GM12878 (cell line): ENCODE data around the gene PDE11A. TPM values are rescaled to one million over a fixed set of nuclear protein-coding genes. Genes with fewer than 3 reads are reported as not detected.

Experiments used
- CBFB ChIP-seq: IDR thresholded peaks from 2 replicates; pipeline ENCODE4 v1.6.1; 2016; ENCODE audit warnings: antibody characterized with exemption, low read depth
- EP300 ChIP-seq, 2 experiments: fragments of 150-350 bp in 1 of 2; IDR thresholded peaks; 2 replicates each; pipeline ENCODE4 v1.6.1; 2011 to 2012; ENCODE audit warnings: low read depth in 2 of 2, low read length in 2 of 2, borderline replicate concordance in 1 of 2, improper control_type of control experiment in 1 of 2, inconsistent platforms in 1 of 2; ENCODE audit not compliant: control insufficient read depth in 1 of 2
- FOXK2 ChIP-seq: fragments of 450-650 bp; IDR thresholded peaks from 2 replicates; pipeline ENCODE4 v1.6.1; 2017; ENCODE audit warnings: mild to moderate bottlenecking, moderate library complexity
- IKZF2 ChIP-seq, 2 experiments: fragments of 450-650 bp; IDR thresholded peaks; 2 replicates each; pipeline ENCODE4 v1.6.1; 2017; ENCODE audit warnings: mild to moderate bottlenecking in 2 of 2, moderate library complexity in 2 of 2
- NFIC ChIP-seq: IDR thresholded peaks from 2 replicates; pipeline ENCODE4 v1.6.1; 2012; ENCODE audit warnings: low read depth, mild to moderate bottlenecking, inconsistent platforms, low read length, moderate library complexity
- RAD51 ChIP-seq: fragments of 450-650 bp; IDR thresholded peaks from 2 replicates; pipeline ENCODE4 v1.6.1; 2016; ENCODE audit warnings: moderate library complexity, mild to moderate bottlenecking, inconsistent platforms
- ZZZ3 ChIP-seq: IDR thresholded peaks from 2 replicates; pipeline ENCODE4 v1.6.1; 2011; ENCODE audit warnings: low read depth; ENCODE audit not compliant: control insufficient read depth, insufficient read length
- polyA plus RNA-seq, 11 experiments: library from polyadenylated mRNA; depleted of rRNA in 4 of 11; unstranded in 6 of 11; stranded (reverse) in 5 of 11; fragments of >200 nt; fragmentation: Nextera tagmentation in 4 of 11; fragmentation: Illumina TruSeq in 1 of 11; extraction: Ambion mirVana in 4 of 11; extraction: Trizol in 1 of 11; gene quantifications; 1 replicate in 1 of 11; 2 replicates in 10 of 11; pipeline versions ENCODE4 v1.2.1 to v1.2.3, GENCODE V29; 2011 to 2016; ENCODE audit warnings: inconsistent platforms in 2 of 11, missing spikeins in 2 of 11, low read depth in 1 of 11
- total RNA-seq, 4 experiments: library from RNA; depleted of rRNA in 3 of 4; stranded (reverse); fragments of >200 nt in 3 of 4; fragmentation: Illumina TruSeq in 1 of 4; extraction: Trizol in 1 of 4; gene quantifications; 2 replicates each; pipeline versions ENCODE4 v1.2.1 to v1.2.3, GENCODE V29; 2013 to 2021
- TF ChIP-seq, protein P1 (sequence below): IDR thresholded peaks from 2 replicates; pipeline ENCODE4 v1.6.1; 2012; ENCODE audit warnings: mild to moderate bottlenecking, low read depth, low read length
- TF ChIP-seq, protein P2 (sequence below): fragments of 450-650 bp; conservative IDR thresholded peaks from 2 replicates; pipeline ENCODE4 v1.6.1; 2017; ENCODE audit warnings: mild to moderate bottlenecking, moderate library complexity

The PDE11A gene
- total and polyA plus RNA-seq, 10 of the 15 experiments (the other 5 are each of a cell fraction or from before 2014, with no cell fraction given) = 0.01 to 0.17 (median 0.06) TPM; not detected in 5

DNA sequence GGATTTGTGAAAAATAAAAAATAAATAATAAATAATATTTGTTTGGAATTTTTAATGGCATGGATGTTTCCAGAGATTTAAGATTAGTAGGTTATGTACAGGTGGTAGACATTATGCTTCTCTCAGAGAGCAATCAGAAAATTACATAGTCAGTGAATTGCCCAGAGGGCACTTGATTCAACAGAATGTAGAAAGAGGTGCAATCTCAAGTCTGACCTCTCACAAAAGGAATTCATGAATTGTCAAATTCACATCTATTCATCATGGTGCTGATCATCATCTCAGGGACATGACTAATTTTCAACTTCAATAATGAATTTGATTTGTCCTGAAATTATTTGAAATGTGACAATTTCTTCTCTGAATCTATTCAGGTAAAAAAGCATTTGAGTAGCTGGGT lies 172.5 kb downstream of the PDE11A start (continued):
- TF ChIP-seq, protein P1, sequence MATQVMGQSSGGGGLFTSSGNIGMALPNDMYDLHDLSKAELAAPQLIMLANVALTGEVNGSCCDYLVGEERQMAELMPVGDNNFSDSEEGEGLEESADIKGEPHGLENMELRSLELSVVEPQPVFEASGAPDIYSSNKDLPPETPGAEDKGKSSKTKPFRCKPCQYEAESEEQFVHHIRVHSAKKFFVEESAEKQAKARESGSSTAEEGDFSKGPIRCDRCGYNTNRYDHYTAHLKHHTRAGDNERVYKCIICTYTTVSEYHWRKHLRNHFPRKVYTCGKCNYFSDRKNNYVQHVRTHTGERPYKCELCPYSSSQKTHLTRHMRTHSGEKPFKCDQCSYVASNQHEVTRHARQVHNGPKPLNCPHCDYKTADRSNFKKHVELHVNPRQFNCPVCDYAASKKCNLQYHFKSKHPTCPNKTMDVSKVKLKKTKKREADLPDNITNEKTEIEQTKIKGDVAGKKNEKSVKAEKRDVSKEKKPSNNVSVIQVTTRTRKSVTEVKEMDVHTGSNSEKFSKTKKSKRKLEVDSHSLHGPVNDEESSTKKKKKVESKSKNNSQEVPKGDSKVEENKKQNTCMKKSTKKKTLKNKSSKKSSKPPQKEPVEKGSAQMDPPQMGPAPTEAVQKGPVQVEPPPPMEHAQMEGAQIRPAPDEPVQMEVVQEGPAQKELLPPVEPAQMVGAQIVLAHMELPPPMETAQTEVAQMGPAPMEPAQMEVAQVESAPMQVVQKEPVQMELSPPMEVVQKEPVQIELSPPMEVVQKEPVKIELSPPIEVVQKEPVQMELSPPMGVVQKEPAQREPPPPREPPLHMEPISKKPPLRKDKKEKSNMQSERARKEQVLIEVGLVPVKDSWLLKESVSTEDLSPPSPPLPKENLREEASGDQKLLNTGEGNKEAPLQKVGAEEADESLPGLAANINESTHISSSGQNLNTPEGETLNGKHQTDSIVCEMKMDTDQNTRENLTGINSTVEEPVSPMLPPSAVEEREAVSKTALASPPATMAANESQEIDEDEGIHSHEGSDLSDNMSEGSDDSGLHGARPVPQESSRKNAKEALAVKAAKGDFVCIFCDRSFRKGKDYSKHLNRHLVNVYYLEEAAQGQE = no peak
- TF ChIP-seq RAD51 (no peak), EP300 (IDR thresholded peaks at IDR 0.05; ENCODE audit: borderline replicate concordance in 1 of 2, control insufficient read depth in 1 of 2, low read depth in 2 of 2, low read length in 2 of 2) (no peak), FOXK2 (no peak), CBFB (no peak), ZZZ3 (no peak), NFIC (no peak), IKZF2 (IDR thresholded peaks at IDR 0.05) (no peak)
- TF ChIP-seq, protein P2, sequence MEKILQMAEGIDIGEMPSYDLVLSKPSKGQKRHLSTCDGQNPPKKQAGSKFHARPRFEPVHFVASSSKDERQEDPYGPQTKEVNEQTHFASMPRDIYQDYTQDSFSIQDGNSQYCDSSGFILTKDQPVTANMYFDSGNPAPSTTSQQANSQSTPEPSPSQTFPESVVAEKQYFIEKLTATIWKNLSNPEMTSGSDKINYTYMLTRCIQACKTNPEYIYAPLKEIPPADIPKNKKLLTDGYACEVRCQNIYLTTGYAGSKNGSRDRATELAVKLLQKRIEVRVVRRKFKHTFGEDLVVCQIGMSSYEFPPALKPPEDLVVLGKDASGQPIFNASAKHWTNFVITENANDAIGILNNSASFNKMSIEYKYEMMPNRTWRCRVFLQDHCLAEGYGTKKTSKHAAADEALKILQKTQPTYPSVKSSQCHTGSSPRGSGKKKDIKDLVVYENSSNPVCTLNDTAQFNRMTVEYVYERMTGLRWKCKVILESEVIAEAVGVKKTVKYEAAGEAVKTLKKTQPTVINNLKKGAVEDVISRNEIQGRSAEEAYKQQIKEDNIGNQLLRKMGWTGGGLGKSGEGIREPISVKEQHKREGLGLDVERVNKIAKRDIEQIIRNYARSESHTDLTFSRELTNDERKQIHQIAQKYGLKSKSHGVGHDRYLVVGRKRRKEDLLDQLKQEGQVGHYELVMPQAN = no peak
